SK-N-SH (cell line): ENCODE data around the gene USP10.
"Not testable (repeated sequence)": the region's sequence is repeated elsewhere in the genome, so short reads cannot be mapped to it uniquely, and the experiment has no call there.

Source experiments
- POLR2AphosphoS5 ChIP-seq: IDR thresholded peaks from 2 replicates; pipeline ENCODE4 v1.6.1; 2012; ENCODE audit warnings: low read depth, low read length
- SMC3 ChIP-seq: IDR thresholded peaks from 2 replicates; pipeline ENCODE4 v1.6.1; 2012; ENCODE audit warnings: low read depth, low read length, improper control_type of control experiment
- TAF1 ChIP-seq: IDR thresholded peaks from 2 replicates; pipeline ENCODE4 v1.6.1; 2012; ENCODE audit warnings: low read depth, mild to moderate bottlenecking, low read length, moderate library complexity, borderline replicate concordance
- YY1 ChIP-seq: IDR thresholded peaks from 2 replicates; pipeline ENCODE4 v1.4.0; 2012; ENCODE audit warnings: low read depth, mild to moderate bottlenecking
- TF ChIP-seq, protein P1 (sequence below): IDR thresholded peaks from 2 replicates; pipeline ENCODE4 v1.6.1; 2012; ENCODE audit warnings: mild to moderate bottlenecking, low read depth, low read length, moderate library complexity
- TF ChIP-seq, protein P2 (sequence below): IDR thresholded peaks from 2 replicates; pipeline ENCODE4 v1.4.0; 2012; ENCODE audit warnings: low read depth

DNA sequence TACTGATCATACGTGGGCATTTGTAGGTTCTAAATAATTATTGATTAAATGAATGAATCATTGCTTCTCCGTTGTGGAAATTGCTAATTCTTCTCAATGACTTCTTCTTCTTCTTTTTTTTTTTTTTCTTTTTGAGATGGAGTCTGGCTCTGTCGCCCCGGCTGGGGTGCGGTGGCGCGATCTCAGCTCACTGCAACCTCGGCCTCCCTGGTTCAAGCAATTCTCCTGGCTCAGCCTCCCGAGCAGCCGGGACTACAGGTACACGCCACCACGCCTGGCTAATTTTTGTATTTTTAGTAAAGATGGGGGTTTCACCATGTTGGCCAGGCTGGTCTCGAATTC, 32.5 kb downstream of the USP10 start:
- not testable (repeated sequence) for TF ChIP-seq SMC3, YY1, TAF1, POLR2AphosphoS5
- TF ChIP-seq, protein P1, sequence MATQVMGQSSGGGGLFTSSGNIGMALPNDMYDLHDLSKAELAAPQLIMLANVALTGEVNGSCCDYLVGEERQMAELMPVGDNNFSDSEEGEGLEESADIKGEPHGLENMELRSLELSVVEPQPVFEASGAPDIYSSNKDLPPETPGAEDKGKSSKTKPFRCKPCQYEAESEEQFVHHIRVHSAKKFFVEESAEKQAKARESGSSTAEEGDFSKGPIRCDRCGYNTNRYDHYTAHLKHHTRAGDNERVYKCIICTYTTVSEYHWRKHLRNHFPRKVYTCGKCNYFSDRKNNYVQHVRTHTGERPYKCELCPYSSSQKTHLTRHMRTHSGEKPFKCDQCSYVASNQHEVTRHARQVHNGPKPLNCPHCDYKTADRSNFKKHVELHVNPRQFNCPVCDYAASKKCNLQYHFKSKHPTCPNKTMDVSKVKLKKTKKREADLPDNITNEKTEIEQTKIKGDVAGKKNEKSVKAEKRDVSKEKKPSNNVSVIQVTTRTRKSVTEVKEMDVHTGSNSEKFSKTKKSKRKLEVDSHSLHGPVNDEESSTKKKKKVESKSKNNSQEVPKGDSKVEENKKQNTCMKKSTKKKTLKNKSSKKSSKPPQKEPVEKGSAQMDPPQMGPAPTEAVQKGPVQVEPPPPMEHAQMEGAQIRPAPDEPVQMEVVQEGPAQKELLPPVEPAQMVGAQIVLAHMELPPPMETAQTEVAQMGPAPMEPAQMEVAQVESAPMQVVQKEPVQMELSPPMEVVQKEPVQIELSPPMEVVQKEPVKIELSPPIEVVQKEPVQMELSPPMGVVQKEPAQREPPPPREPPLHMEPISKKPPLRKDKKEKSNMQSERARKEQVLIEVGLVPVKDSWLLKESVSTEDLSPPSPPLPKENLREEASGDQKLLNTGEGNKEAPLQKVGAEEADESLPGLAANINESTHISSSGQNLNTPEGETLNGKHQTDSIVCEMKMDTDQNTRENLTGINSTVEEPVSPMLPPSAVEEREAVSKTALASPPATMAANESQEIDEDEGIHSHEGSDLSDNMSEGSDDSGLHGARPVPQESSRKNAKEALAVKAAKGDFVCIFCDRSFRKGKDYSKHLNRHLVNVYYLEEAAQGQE: not testable (repeated sequence)
- TF ChIP-seq, protein P2, sequence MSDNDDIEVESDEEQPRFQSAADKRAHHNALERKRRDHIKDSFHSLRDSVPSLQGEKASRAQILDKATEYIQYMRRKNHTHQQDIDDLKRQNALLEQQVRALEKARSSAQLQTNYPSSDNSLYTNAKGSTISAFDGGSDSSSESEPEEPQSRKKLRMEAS: not testable (repeated sequence)
